Measurements from ENCODE around the gene SMAD1.
"Not testable (repeated sequence)": the region's sequence is repeated elsewhere in the genome, so short reads cannot be mapped to it uniquely, and the experiment has no call there.

Gene SMAD1

DNA sequence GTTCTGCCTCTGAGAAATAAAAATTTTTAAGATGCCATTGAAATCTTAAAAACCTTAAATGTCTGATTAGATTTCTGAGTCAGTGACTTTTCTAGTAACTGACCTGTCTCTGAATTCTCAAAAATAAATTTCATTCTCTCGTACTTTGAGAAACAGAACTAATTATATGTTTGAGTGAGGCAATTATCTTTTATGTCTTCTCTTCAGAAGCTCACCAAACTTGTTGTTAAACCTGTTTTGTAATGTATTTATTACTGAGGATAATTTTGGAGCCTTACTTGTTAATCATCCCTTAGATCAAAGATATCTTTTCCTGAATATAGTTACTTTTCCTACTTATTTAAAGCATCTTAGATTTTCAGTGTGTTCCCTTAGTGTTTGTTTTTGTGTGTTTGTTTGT lies 73.0 kb downstream of the SMAD1 start:
- no peak for DNase-seq (ENCODE audit: low read depth in 4 of 4, low spot score in 1 of 4)

DNA sequence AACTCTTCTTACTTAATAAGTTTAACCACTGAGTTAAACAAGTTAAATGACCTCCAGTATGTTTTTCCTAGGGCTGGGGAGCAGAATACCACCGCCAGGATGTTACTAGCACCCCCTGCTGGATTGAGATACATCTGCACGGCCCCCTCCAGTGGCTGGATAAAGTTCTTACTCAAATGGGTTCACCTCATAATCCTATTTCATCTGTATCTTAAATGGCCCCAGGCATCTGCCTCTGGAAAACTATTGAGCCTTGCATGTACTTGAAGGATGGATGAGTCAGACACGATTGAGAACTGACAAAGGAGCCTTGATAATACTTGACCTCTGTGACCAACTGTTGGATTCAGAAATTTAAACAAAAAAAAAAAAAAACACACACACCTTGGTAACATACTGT lies 76.1 kb downstream of the SMAD1 start:
- DNase-seq (ENCODE audit: low read depth in 4 of 4, low spot score in 1 of 4) = peak; percentile 7 to 35 (median 25)

DNA sequence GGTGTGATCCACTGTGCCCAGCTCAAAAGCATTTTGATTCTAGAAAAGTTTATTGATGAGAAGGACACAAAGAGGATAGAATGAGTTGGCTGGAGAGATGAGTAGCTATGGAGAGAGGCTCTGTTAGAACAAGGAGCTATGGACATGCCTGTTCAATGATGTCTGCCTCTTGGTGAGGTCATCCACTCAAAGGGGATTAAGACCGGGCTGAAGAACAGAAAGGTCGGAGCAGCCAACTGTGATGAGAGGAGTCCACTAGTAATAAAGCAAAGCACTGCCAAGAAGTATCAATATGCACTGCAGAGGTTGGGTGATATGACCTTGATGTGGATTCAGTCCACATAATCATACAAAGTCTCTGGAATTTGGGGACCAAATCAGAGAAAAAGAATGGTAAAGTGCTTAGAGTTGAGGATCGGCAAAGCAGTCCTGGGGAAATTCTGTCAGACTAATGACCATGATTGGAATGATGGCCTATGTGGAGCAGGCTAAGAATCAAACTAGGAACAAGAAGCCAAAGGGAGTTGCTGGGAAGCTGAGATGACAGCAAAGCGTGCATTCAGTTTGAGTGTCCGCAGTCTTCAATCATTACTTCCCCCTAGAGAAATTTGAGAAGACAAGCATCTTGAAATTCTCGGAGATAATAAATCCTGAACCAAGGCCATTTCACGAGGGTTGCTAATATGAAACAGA lies 81.8 kb downstream of the SMAD1 start:
- DNase-seq (ENCODE audit: low read depth in 4 of 4, low spot score in 1 of 4) = no peak

DNA sequence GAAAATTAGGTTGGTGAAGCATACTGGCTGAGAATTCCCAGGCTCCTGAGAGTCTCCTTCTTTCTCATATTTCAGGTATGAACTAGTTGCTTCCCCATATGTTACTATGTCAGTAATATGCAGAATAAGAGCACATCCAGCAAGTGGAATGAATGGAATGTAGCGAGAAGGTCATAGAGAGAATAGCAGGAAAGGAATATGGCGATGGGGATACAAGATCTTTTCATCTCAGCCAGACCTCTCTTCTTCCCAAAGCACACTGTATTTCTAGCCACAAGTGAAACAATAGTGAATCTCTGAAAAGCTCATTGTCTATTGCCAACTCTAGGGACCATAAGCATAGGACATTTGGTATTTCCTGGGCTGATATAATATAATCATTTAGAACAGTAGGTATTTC lies 82.9 kb downstream of the SMAD1 start:
- no peak for DNase-seq (ENCODE audit: low read depth in 4 of 4, low spot score in 1 of 4)

DNA sequence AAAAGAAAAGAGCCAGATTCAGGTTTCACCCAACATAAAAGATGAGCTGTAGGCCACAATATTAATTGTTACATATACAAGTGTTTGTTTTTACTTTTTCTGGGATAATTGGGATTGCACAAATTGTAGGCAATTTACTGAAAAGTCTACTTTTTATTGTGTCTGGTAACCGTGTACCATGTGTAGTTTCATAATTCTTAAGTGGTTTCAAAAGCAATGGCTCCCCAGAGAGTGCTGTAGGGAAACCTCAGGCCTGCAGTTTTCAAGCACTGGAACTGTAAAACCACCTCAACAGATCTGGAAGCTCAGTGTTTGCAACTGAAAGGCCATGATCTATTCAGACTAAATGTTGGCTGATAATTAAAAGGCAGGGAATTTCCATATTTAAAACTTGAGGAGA lies 83.7 kb downstream of the SMAD1 start:
- no peak for DNase-seq (ENCODE audit: low read depth in 4 of 4, low spot score in 1 of 4)

DNA sequence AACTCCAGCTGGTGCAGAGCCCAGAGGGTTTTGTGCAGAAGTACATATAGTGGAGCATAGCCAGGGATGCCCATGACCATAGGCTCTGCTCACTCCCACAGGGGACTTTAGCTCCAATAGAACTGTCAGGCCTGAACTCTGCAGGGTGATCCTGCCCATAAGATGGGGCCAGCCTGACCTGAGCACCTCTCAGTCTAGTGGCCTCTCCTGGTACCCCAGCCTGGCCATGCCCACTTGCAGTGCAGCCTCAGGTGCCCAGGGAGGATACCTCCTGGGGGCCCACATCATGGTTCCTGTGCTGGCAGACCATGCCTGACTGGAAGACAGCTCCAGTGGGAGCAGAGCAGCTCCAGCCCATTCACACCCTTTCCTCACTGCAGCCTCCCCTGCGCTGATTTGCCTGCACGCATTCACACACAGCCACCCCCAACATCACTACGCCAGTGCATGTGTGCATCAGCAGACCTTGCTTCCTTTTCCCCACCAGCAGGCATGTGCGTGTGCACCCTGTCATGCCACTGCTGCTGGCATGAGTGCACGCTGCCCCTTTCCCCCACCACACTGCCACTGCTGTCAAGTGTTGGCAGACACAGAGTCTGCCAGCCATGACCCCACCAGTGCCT lies 84.5 kb downstream of the SMAD1 start:
- no peak for DNase-seq (ENCODE audit: low read depth in 4 of 4, low spot score in 1 of 4)

DNA sequence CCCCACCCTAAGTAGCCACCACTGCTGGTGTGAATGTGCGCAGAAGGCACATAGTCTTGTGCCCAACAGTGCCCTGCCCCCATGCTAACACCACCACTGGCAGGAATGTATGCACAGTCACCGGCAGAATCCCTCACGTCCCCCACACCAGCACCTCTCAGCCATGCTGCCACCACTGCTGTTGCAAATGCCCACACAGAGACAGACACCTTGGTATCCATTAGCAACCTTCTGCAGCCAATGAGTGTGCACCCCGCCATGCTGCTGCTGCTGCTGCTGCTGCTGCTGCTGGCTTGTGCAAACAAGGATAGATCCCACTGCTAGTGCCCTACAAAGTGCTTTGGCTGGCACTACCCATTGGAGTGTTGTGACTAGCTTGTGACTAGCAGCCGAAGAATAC lies 85.1 kb downstream of the SMAD1 start:
- no peak for DNase-seq (ENCODE audit: low read depth in 4 of 4, low spot score in 1 of 4)

DNA sequence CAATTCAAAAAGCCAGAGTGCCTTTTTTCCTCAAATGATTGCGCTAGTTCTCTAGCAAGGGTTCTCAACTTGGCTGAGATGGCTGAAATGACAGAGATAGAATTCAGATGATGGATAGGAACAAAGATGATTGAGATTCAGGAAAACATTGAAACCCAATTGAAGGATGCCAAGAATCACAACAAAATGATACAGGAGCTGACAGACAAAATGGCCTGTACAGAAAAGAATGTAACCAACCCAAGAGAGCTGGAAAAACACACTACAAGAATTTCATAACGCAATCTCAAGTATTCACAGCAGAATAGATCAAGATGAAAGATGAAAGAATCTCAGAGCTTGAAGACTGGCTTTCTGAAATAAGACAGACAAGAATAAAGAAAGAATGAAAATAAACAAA lies 85.9 kb downstream of the SMAD1 start:
- DNase-seq (ENCODE audit: low read depth in 4 of 4, low spot score in 1 of 4) = no peak

DNA sequence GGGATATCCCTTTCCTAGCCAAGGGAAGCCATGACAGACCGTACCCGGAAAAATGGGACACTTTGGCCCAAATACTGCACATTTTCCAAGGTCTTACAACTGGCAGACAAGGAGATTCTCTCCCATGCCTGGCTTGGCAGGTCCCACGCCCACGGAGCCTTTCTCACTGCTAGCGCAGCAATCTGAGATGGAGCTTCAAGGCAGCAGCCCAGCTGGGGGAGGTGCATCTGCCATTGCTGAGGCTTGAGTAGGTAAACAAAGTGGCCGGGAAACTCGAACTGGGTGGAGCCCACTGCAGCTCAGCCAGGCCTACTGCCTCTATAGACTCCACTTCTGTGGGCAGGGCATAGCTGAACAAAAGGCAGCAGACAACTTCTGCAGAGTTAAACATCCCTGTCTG lies 92.9 kb downstream of the SMAD1 start:
- DNase-seq (ENCODE audit: low read depth in 4 of 4, low spot score in 1 of 4) = not testable (repeated sequence)

DNA sequence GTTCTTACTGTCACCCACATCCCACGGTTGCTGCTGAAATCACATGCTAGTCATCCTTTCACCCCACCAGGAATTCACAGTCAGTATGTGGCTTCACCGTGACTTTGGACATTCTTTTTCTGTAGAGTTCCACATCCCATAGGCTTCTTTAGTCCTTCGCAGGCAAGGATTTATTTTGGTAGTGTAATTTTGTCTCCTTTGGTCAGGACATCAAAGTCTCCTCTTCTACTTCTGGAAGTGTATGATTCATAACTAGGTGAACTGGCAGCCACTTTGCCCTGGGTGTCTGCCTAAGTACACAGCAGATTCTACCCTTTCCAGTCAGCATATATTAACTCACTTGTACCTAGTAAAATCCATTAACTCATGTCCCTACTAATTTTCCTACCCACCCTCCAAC lies 99.3 kb downstream of the SMAD1 start:
- DNase-seq (ENCODE audit: low read depth in 4 of 4, low spot score in 1 of 4) = no peak

DNA sequence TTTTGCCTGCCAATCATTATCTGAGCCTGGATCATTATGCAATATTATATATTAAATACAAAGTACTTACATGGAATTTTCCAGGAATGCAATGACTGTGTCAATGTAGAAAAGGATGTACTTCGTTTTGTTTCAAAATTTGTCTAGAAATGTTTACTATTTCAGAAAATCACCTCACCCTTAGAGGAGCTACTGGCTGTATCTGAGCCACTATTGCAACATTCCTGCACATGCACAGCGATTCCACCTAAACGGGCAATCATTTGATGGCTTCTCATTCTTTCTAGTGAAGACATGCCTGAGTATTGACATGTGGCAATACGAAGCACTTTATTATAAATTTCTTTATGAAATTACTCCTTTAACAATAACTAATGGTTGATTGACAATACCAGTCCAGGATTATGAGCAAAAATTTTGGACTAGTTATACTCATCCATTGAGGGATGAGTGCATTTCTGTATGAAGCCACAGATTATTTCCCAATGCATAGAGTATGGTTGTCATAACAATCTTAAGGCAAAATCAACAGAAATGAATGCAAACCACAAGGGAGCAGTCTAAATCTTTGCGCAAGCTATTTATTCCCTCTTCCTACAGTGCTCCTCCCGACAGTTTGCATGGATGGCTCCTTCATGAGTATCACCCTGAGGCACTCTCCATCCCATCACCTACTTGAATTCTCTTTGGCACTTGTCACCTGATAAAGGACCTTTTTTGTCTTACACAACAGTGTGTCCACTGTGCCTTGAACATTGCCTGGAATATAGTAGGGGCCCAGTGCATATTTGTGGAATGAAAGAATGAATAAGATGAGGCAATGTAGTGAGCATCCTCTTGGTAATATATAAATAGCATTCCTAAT lies 101.8 kb downstream of the SMAD1 start:
- no peak for DNase-seq (ENCODE audit: low read depth in 4 of 4, low spot score in 1 of 4)

DNA sequence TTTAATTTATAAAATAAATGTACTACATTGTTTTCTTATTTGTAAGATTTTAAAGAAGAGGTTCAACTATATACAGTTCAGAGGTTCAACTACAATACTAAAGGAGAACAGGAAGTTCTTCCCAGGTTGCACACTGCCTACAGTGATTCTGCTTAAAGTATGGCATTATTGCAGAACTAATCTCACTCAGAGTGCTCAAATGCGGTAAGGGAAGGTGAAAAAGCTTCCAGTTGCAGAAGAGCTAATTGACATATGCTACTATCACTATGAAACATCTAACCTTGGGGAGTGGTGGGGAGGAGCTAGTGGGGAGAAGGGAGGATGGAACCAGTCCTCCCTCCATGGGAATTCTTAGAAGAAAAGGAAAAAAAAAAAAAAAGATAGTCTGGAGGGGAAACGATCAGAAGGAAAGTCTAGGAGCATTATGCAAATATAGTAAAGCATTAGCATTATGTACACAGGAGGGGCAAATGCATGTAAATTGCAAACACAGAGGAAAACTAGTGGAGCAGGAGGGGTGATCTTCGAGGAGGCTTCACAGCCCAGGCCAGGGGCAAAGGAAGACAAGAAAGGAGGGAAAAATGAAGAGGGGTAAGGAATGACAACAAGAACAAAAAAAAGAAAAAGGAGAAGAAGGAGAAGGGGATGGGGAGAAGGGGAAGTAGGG lies 105.6 kb downstream of the SMAD1 start:
- DNase-seq (ENCODE audit: low read depth in 4 of 4, low spot score in 1 of 4) = no peak

DNA sequence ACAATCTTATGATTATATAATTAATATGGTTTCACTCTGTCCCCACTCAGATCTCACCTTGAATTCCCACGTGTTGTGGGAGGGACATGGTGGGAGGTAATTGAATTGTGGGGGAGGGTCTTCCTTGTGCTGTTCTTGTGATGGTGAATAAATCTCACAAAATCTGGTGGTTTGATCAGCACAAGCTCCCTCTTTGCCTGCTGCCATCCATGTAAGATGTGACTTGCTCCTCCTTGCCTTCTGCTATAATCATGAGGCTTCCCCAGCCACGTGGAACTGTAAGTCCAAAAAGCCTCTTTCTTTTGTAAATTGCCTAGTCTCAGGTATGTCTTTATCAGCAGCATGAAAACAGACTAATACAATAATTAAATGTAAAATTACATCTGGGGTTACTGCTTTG lies 107.7 kb downstream of the SMAD1 start:
- DNase-seq (ENCODE audit: low read depth in 4 of 4, low spot score in 1 of 4) = not testable (repeated sequence)

DNA sequence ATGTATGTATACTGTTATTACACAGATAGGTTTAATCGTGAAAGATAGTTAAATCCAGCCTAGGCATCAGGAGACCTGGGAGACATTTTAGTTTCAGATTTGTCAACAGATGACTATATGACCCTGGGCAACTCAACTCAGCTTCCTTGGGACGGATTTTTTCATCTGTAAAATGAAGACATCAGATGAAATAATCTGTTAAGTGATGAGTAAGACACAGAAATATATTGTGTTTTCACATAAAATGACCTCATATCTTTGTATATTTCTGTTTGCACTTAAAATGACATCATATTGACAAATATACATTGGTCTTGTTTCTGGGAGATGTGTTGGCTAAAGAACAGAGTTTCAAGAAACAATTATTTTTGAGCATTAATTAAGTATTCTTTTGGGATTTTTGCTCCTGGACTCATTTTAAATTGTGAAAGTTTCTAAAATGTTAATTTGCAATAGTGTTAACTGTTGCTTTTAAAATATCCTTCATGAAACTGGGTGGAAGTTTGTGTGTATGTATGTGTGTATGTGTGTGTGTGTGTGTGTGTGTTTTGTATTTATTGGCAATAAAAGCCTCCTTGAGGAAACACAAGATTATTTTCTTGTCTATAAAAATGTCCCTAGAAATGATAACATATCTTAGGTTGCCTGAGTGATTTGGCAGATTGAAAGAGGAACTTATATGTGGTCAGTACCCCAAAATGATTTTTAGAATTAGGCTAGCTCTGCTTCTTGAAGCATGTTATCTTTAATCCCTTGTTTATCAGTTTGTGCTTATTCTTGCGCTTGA lies 108.5 kb downstream of the SMAD1 start:
- DNase-seq (ENCODE audit: low read depth in 4 of 4, low spot score in 1 of 4) = no peak

DNA sequence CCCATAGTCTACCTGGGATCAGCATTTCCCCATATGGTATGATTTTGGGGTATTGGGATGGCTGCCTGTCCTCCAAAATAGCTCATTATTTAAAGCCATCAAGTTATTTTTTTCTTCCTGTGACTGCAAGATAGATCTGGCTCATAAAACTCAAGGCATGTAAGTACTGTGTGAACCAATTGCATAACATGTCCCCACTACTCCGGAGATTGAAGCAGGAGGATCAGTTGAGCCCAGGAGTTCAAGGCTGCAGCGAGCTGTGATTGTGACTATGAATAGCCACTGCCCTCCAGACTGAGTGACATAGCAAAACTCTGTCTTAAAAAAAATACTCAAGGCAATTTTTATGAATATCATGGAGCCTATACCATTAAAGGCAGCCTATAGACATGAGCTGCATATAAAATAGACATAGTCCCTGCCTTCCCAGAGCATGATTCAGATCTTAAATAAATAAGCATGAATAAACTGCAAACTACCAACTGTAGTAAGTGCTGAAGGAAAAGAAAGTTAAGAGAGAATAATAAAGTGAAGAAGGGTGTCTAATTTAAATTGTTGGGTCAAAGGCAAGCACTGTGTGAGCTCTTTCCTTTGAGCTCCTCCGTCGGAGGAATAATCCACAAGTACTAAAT lies 120.6 kb downstream of the SMAD1 start:
- DNase-seq (ENCODE audit: low read depth in 4 of 4, low spot score in 1 of 4) = no peak

DNA sequence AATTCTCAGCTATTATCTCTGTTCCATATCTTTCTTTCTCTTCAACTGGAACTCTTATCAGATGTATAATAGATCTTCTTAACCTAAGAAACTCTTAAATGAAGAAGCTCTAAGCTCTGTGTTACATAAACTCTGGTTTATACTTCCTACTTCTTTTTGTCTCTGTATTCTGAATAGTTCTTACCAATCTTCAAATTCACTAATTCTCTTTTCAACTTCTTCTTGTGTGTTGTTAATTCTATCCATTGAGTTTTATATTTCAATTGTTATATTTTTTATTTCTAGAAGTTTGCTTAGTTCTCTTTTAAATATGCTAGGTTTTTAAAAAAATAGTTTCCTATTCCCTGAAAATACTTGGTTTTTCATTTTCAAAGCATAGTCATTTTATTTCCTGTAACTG lies 124.3 kb downstream of the SMAD1 start:
- DNase-seq (ENCODE audit: low read depth in 4 of 4, low spot score in 1 of 4) = no peak

Measured in stimulated activated CD4-positive, alpha-beta T cell treated with anti-CD3 and anti-CD28 coated beads, Interleukin-1b, Interleukin-23, amount 100 ng/mL, for 24 hours (primary cell).